Umbilical cord (tissue), 2 donors: ENCODE results near the gene PRKAA1. TPM values are rescaled to one million over a fixed set of nuclear protein-coding genes. Genes with fewer than 3 reads are reported as not detected.
"Not testable (repeated sequence)": the region's sequence is repeated elsewhere in the genome, so short reads cannot be mapped to it uniquely, and the experiment has no call there.

Source experiments
- DNase-seq: peaks from one replicate; pipeline ENCODE4 v3.0.0-alpha.2; 2015; ENCODE audit warnings: low spot score
- total RNA-seq: library from RNA; depleted of rRNA; stranded (reverse); fragments of >200 nt; gene quantifications from one replicate; pipeline ENCODE4 v1.2.3, GENCODE V29; 2014; ENCODE audit warnings: low replicate concordance; ENCODE audit not compliant: insufficient read depth

PRKAA1 gene
- total RNA-seq, 1 donor from 2014 or later = 108 TPM

DNA sequence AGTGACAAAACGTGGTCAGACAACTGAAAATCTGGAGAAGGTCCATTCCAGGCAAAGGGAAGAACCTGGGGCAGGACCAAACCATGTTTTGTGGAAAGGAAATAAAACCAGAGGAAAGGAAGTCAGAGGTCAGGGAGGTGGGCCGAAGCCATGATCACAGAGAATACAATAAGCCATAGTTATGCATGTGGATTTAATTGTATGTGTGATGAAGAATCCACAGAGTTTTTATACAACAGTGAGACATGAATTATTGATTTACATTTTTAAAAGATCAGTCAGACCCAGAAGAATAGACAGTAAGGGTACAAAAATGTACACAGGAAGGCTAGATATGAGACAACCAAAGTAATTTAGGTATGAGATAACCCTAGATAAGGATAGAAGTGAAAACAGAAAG lies 63.2 kb downstream of the PRKAA1 start:
- DNase-seq = no peak

GRCh38 chr5:40733879-40734563 lies 64.2 kb downstream of the PRKAA1 start:
- DNase-seq = peak; percentile 39

GRCh38 chr5:40733434-40733833 lies 64.7 kb downstream of the PRKAA1 start:
- DNase-seq = no peak

DNA sequence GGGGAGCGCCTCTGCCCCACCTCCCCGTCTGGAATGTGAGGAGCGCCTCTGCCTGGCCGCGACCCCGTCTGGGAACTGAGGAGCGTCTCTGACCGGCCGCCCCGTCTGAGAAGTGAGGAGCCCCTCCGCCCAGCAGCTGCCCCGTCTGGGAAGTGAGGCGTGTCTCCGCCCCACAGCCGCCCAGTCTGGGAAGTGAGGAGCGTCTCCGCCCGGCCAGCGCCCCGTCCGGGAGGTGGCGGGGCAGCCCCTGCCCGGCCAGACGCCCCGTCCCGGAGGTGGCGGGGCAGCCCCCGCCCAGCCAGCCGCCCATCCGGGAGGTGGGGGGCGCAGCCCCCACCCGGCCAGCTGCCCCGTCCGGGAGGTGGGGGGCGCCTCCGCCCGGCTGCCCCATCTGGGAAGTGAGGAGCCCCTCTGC lies 75.7 kb downstream of the PRKAA1 start:
- not testable (repeated sequence) for DNase-seq

DNA sequence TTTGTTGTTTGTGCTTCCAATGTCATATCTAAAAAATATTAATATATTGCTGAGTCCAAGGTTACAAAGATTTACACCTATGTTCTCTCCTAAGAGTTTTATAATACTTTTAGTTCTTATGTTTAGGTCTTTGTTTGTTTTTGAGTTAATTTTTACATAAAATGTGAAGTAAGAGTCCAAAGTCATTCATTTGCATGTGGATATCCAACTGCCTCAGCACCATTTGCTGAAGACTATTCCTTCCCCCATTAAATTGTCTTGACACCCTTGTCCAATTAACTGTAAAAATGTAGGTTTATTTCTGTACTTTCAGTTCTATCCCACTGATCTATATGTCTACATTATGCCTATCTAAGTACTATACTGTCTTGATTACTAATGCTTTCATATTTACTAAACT lies 78.1 kb downstream of the PRKAA1 start:
- DNase-seq = no peak

- no peak for DNase-seq
Measured at GRCh38 chr5:40717281-40717680, 80.9 kb downstream of the PRKAA1 start.

DNA sequence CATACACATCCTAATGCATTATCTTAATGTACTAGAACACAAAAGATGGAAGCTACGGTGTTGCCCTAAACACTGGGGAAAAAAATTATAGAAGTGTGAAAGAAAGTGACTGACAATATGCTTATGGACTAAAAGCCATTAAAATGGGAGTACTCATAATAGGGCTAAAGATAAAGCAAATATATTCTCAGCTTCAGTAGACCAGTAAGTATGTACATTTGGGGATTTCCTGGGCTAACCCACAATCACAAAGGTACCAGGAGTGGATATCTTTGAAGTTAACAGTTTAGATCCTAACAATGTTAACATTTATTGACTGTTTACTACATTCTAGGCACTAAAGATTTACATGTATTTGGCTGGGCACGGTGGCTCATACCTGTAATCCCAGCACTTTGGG lies 81.6 kb downstream of the PRKAA1 start:
- DNase-seq = no peak

DNA sequence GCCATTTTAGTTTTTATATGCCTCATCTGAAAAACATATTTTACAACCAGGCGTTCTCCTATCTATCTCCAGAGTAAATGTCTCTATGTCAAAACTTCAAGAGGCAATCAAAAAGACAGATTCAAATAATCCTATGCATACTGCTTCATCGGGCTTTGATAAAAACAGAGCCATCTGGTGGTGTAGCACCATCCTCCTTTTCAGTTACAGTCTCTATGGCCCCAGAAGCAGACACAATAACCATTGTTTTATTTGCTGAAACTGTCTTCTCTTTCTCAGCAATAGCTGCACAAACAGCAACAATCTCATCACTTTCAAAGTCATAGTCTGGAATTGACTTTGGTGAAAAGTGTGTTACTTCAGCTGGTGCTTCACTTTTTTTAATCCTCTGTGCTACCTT lies 82.2 kb downstream of the PRKAA1 start:
- DNase-seq = no peak

DNA sequence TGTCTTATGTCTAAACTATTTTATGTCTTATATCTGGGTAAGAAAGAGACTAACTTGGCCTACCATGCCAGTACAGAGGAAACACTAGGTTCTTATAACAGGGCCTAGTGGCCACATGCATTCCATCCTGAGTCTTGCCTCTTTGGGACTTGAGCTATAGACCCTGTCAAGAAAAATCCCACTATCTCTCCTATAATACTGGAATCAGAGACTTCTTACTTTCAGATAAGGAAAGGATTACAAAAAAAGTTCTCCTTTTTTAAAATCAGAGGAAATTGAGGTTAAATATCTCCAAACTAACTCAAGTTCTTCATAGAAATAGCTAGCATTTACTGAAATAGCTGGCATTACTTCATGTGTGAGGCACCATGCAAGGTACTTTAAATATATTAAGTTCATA lies 84.2 kb downstream of the PRKAA1 start:
- peak; percentile 92 for DNase-seq

GRCh38 chr5:40710575-40710974 lies 87.6 kb downstream of the PRKAA1 start:
- not testable (repeated sequence) for DNase-seq

Other genes starting within 250 kb of the PRKAA1 start
- gene PTGER4, start 118.5 kb downstream of the PRKAA1 start, total RNA-seq = 23.6 TPM
- gene TTC33, start 42.4 kb downstream of the PRKAA1 start, total RNA-seq = 31.5 TPM
- 649 TPM for gene RPL37, start 36.8 kb upstream of the PRKAA1 start, total RNA-seq
- 5.1 TPM for gene CARD6, start 43.0 kb upstream of the PRKAA1 start, total RNA-seq
- 32.3 TPM for gene C7, start 111.1 kb upstream of the PRKAA1 start, total RNA-seq